ENCODE measurements around the gene HIVEP3.

DNA sequence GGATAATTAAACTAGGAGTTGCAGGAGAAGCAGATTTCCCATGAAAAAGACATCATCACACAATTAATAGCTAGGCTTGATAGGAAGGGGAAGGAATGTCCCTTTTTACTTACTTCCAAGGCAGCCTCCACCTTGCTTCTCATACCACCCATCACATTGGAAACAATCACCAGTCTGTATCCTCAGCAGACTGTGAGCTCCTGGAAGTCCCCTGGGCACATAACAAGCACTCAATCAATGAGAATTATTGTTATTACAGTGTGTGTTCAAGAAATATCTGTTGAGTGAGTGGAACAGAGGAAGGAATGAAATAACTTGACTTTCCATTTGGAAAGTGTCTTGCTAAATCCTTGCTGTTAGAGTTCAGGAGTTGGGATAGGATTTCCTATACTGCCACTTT lies 36.2 kb downstream of the HIVEP3 start:
- TF ChIP-seq, protein P1, sequence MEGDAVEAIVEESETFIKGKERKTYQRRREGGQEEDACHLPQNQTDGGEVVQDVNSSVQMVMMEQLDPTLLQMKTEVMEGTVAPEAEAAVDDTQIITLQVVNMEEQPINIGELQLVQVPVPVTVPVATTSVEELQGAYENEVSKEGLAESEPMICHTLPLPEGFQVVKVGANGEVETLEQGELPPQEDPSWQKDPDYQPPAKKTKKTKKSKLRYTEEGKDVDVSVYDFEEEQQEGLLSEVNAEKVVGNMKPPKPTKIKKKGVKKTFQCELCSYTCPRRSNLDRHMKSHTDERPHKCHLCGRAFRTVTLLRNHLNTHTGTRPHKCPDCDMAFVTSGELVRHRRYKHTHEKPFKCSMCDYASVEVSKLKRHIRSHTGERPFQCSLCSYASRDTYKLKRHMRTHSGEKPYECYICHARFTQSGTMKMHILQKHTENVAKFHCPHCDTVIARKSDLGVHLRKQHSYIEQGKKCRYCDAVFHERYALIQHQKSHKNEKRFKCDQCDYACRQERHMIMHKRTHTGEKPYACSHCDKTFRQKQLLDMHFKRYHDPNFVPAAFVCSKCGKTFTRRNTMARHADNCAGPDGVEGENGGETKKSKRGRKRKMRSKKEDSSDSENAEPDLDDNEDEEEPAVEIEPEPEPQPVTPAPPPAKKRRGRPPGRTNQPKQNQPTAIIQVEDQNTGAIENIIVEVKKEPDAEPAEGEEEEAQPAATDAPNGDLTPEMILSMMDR (IDR thresholded peaks at IDR 0.05), result no peak
- TF ChIP-seq POLR2AphosphoS5 (IDR thresholded peaks at IDR 0.05) (no peak), POLR2A (IDR thresholded peaks at IDR 0.05; ENCODE audit: low read depth) (no peak)
